CMK (cell line): ENCODE data around the gene MRPS18A.
A peak's percentile ranks its signal among the peaks of the same experiment; 100 is the strongest.
"Not testable (repeated sequence)": the region's sequence is repeated elsewhere in the genome, so short reads cannot be mapped to it uniquely, and the experiment has no call there.

Experiments used
- DNase-seq: peaks from one replicate; pipeline ENCODE4 v3.0.0-alpha.2; 2010; ENCODE audit warnings: low read depth

Gene MRPS18A

DNA sequence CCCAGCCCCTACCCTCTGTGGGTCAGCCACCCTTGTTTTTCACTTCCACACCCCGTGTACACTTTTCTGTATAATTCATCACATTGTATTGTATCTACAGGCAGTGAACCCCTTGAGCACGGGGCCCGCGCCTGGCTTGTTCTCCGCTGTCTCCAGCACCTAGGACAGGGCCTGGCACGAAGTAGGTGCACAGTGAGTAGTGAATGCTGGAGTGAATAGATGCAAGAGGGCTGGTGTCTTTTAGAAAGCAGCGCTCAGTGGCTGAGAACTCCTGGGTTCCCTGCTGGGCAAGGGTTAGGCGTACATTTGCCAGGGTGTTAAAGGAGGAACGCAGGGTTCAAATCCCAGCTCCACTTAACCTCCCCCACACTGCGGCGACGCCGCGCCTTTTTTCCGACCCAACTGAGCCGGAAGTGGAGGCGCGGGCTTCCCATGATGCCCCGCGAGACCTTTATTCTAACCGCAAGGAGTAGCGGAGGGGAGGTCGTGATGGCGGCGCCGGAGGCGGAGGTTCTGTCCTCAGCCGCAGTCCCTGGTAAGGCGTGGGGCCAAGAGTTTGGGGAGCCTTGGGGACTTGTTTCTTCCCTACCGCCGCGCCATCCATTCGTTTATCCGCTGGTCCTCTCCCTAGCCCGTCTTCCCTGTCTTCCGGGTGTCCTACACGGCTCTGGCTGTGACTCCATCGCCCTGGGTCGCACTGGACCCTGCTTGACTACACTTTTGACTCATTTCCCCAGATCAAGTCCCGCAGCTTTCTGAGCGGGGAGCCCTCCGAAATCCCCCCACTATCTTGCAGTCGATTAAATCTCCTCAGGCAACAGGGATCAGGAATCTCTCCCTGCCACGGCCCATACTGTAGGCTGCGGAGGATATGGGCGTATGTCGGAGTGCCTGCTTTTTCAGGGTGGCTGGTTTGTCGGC is 51.9 kb downstream of the MRPS18A start, which contains the start of gene MAD2L1BP:
TSS of gene MAD2L1BP (plus strand) at position 454 of the 921 bp plus-strand sequence. CDS start at position 490, 36 bp downstream.
- DNase-seq, result peak; percentile 85

DNA sequence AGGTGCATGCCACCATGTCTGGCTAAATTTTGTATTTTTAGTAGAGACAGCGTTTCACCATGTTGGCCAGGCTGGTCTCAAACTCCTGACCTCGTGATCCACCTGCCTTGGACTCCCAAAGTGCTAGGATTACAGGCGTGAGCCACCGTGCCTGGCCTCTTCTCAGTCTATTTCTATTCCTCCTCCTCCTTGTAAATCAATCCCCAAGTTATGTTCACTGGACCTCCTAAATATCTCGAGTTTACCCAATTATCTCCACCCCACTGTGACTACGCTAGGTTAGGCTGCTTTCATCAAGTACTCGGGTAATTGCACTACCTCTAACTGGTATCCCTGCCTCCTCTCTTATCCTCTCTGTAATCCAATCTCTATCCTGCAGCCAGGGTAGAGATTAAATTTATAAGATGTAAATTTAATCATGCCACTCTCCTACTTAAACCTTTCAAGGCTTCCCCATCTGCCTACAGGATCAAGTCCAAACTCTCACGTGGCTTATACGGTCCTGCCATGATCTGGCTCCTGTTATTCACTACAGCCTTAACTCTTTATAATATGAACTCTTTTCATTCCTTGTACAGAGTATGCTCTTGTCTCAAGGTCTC is 52.8 kb downstream of the MRPS18A start:
- DNase-seq, result no peak

DNA sequence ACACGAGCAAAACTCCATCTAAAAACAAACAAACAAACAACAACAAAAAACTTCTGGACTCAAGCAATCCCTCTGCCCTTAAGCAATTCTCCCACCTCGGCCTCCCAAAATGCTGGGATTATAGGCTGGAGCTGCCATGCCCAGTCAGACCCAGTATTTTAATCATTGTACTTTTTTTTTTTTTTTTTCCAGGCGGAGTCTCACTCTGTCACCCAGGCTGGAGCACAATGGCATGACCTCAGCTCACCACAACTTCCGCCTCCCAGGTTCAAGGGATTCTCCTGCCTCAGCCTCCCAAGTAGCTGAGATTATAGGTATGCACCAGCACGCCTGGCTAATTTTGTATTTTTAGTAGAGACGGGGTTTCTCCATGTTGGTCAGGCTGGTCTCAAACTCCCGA is 54.6 kb downstream of the MRPS18A start:
- not testable (repeated sequence) for DNase-seq

DNA sequence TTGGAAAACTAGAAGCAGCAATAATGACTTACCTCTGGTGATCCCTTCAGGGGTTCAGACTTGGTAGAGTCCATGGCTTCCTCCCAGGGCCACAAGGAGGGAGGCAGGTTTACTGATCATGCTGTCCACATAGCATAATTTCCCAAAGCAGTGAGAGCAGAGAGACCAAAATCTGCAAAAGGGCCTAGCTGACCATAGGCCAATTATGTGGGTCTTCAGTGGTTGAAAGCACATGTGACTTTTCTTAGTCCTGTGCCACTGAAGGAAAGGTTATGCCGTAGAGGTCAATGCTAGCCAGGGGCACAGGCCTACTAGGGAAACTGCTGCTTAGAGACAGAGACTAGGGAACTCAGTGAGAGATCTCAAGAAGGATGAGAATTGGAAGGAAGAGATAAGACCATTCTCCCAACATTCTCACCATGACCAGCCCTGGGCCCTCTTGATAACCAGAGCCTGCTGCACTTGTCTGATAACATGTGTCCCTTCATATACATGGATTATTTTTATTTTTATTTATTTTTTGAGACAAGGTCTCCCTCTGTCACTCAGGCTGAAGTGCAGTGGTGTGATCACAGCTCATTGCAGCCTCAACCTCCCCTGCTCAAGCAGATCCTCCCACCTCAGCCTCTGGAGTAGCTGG is 56.5 kb downstream of the MRPS18A start:
- peak; percentile 94 for DNase-seq

DNA sequence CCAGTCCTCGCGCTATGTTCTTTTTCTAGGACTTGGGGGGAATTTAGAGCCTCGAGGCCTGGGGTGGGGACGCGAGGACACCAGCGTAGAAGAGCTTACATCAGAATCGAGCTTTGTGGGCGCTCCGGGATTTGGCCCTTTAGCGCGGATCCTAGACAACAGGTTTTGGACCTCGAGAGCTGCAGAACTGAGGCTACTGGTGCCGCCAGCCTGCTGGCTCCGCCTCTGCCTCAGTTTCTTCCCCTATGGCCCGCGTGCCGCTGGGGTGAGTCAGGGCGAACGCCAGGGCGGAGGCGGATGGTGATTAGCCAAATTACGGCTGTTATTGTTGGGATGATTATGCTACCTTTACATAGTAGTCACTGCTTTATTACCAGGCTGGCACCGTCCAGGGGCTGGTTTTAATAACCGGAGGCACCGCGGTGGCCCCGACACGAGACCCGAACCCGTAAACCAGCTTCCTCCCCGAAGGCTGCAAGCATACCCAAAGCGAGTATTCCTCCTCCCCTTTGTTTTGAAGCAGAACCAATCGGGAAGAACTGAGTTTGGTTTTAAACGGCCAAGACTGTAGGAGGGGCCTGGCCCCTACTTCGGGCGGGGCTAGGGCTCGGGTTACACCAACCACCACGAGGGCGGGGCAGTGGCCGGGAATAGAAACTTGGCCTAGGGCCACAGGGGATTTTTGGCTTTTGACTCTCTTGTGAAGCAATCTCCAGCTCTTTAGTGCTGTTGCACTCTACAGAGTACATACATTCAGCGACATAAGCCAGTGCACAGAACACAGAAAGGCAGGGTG is 57.9 kb downstream of the MRPS18A start:
- peak; percentile 87 for DNase-seq

DNA sequence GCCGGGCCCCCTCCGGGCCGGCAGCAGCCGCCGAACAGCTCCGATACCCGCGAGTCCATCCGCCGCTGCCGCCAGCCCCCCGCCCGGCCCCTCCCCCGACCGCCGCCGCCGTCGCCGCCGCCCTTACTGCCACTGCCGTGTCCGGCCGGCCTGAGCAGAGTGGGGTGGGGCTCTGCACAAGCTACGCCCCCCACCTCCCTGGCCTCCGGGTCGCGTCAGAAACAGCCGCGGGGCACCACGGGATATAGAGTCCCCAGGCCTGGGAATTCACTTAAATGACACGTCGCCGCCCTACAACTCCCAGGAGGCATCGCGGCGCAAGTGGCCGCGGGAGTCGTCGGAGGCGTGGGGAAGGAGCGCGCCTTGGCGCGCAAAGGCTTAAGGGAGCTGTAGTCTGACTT is 58.5 kb downstream of the MRPS18A start, which contains the start of gene GTPBP2:
TSS of gene GTPBP2 (minus strand) at position 161 of the 401 bp plus-strand sequence. CDS start at position 59, 102 bp downstream.
- DNase-seq, result peak; percentile 93

DNA sequence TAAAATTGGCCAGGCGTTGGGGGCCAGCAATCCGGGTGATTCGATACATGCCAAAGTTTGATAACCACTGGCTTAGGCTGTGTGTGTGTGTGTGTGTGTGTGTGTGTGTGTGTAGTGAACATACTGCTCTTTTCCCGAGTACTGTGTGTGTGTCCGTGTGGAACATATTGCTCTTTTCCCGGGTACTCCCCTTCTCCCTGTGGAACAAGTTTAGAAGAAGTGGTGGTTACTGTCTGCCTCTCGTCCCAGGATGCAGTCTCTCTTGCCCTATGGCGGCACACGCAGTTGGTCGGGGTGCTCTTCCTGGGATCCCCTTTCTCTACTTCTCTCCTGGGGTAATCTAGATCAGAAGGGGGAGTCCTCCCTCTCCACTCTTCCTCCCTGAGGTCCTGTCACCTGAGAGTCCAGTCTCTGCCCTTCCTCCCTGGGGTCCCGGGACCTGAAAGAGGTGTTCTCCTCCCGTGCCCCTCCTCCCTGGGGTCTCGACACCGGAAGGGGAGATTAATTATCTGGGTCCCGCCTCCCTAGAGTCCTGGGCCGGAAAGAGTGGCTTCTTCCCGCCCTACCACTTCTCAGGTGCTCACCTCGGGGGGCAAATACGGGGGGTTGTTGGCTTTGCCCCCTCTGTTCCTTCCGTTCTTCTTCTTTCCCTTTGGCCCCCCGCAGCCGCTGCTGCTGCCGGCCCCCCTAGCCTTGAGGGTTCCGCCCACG is 59.0 kb downstream of the MRPS18A start:
- no peak for DNase-seq

DNA sequence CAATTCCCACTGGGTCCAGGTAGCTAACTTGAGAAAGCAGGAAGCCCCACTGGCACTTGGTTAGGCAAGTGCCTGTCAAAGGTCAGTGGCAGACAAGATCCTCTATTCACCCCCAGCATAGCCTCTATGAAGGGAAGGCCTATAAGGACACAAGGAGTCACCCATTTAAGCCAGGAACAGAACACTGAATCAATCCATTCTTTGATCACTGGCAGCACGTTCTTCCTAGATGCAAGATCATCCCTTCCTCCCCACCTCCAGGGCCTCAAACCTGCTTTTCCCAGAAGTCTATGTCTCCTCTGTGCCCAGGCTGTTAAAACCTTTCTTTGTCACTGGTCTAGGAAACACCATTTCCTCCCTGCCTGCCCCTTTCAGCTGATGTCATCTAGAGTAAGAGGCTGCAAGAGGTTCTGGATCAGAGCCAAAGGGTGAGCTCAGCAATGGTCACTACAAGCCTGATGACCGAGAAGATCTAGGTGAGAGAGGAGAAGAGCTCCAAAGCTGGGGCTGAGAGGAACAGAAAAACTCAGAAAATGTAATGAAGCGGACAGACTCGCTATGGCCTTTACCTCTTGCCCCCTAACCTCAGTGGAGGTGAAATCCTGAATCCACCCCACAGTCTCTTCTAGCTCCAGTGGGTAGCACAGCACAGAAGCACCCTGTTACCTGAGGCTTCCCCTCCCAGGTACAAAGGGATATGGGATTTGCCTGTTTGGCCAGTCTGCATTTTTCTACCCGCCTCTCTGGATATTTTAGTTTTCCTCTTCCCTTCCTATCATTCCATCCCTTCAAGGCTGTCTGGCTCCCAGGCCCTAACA is 60.4 kb downstream of the MRPS18A start:
- DNase-seq, result peak; percentile 67

DNA sequence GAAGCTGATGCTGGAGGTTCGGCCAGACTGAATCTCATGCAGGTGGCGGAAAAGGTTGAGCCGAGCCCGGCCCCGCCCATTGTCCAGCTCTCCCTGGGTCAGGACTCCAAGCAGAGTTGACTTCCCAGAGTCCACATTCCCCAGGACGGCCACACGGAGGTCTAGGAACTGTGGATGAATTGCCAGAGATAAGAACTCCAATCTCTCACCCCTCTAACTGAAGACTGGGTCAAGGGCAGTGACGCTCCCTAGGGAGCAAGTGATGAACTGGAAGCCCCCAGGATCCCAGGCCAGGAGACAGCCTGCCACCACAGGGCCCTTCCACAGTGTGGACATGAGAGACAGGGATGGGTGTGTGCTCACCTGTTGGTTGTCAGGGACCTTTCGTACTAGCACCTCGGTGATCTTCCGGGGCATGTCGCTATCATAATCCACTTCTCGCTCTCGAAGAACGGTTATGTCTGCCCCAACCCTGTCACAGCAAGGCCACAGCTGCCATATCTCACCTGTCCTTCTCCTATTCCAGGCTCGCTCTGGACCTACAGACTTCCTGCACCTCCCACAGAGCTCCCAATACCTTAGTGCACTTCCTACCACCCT is 62.1 kb downstream of the MRPS18A start:
- no peak for DNase-seq

DNA sequence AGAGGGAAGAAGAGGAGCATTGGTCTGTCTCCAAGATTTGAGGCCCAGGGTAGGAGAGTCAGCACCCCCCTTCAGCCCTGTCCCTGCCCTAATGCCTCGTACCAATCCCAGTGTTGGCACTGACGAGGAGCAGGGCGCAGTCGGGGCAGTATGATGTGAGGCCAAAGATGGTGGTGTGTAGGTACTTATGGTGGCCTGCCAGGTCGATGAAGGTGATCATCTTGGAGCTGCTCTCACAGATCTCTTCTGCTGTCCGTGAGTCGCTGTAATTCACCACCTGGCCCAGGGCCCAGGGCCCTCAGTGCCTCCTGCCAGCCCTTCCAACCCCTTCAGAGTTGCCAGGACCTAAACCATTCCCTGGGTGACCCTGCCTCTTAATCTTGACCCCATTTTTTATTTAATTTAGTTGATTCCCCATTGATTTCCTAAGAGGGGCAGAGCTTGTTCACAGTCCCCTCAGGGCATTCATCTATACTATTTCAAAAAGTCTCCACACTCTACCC is 62.8 kb downstream of the MRPS18A start:
- no peak for DNase-seq

DNA sequence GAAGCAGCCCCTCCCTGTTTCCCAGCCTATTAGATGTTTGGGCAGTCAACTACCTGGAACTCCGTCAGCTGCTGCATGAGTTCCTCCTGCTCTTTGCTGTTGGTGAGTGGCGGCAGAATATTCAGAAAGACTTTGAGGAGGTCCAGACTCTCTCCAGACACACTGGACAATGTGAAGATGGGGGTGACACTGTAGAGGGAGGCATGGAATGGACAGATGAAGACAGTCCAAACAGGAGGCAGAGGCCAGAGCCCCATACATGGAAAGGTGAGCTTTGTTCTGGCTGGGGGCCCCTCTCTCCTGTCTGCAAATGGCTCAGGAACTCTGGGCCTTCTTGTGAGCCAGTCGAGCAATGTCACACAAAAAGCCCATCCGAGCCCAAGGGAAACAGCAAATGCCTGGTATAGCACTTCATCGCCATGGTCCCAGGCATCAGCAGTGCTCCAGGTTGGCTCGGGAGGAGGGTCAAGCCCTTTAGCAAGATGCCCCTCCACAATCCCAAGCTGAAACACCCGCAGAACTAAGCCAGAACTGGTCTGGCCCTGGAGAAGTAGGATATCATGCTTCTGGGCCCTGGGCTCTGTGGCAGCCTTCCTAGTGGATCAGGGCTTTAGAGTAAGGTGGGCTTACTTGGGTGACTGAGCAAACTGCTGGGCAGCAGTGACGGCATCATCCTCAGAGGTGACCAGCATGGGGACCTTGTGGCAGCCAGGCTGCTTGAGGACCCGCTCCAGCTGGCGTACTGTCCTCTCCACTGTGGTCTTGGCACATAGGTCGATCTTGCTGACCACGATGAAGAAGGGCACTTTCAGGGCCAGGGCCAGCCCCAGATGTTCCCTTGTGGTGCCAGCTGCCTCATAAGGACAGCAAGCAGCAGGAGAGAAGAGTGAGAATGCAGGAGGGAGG is 63.5 kb downstream of the MRPS18A start:
- DNase-seq, result no peak

DNA sequence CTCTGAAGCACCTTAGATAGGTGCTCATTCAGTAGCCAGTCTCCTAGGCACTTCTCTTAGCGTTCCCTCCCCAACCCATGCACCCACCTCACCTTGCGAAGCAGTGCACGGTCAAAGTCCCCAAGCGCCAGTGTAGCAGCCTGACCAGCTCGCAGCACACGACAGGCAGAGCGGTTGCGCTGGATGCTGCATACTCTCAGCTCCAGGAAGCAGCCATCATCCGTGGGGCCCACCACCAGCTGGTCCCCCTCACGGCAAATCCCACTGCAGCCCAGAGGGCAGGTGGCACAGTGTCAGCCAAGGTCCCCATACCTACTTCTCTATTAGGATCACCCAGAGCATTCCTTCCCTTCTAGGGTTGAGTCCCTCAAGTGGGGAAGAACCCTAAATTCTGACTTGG is 65.0 kb downstream of the MRPS18A start:
- DNase-seq, result no peak

DNA sequence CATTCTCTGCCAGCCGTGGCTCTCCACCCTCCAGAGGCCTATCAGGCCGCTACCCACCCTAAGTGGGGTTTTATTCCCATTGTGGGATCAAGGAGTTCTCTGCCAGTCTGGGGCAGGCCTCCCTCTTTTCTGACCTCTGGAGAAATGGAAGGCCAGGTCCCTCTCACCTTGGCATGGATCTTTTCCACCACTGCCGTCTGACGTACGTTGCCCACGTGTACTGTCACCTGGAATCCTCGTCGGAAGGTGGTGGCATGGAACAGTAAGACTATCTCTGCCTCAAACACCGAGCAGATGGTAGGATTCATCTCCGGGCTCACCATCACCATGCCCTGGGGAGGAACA is 65.8 kb downstream of the MRPS18A start:
- no peak for DNase-seq
